ENCODE results near the gene BLM.
"Not testable (repeated sequence)": the region's sequence is repeated elsewhere in the genome, so short reads cannot be mapped to it uniquely, and the experiment has no call there.

BLM gene

DNA sequence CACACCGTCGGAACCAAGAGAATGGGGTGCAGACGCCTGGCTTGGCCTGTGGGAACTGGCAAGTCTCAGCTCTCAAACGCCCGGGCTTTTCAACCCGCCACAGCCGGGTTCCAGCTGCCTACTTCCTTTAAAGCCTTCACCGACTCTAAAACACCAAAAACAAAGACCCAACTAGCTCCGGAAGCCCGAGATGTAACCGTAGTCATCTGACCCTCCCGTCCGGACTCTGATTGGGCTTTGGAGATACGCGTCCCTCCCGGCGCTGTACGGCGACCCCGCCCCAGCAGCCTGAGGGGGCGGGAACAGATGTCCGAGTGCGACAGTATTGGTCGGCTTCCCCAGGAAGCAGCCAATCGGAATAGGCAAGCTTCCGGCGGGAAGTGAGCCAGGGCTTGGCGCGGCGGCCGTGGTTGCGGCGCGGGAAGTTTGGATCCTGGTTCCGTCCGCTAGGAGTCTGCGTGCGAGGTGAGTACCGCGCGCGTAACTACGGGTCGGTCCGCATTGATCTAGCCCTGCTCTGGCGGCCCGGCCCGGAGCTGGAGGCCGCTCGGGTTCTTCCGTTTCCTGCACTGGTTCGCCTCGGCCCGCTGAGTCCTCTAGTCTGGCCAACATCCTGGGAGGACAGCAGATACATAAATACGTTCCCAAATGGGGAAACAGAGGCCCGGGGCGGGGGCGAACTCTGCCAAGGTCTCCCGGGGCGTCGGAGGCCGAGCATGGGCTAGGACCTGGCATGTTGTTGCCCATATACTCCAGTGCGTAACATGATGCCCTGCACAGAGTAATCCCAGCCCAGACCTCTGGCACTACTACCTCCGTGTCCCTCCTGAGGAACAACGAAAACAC, at the start of gene BLM:
TSS of gene BLM (plus strand) at position 371 of the 846 bp plus-strand sequence. CDS start 30,047 bp downstream, outside the sequence.
- peak; percentile 77 for DNase-seq (ENCODE audit: low read depth)

- not testable (repeated sequence) for DNase-seq (ENCODE audit: low read depth)
These were observed 49.3 kb upstream of the BLM start for GRCh38 chr15:90667755-90668345.

DNA sequence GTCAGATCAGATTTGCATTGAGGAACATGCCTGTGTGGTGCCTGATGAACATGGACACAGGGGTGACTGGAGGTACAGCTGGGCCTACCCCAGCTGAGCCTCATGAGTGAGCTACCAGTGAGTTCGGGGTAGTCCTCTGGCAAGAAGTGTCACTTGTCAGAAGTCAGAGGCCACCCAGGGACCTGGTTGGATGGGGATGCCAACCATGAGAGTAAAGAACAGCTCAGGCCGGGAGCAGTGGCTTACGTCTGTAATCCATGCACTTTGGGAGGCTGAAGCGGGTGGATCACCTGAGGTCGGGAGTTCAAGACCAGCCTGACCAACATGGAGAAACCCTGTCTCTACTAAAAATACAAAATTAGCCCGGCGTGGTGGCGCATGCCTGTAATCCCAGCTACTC, 46.5 kb upstream of the BLM start:
- DNase-seq (ENCODE audit: low read depth), result not testable (repeated sequence)

- no peak for DNase-seq (ENCODE audit: low read depth)
These were observed 45.9 kb upstream of the BLM start for GRCh38 chr15:90671216-90671615.

DNA sequence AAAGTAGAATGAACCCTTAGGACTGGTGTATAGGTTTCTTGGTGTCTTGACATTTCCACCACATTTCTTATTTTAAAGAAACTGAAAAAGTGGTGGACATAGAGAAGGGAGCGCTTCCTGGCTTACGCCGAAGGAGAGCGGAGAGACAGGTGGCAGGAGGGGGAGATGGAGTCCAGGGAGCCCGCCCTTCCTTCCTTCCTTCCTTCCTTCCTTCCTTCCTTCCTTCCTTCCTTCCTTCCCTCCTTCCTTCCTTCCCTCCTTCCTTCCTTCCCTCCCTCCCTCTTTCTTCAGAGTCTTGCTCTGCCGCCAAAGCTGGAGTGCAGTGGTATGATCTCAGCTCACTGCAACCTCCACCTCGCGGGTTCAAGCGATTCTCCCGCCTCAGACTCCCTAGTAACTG, 43.8 kb upstream of the BLM start:
- DNase-seq (ENCODE audit: low read depth), result not testable (repeated sequence)

DNA sequence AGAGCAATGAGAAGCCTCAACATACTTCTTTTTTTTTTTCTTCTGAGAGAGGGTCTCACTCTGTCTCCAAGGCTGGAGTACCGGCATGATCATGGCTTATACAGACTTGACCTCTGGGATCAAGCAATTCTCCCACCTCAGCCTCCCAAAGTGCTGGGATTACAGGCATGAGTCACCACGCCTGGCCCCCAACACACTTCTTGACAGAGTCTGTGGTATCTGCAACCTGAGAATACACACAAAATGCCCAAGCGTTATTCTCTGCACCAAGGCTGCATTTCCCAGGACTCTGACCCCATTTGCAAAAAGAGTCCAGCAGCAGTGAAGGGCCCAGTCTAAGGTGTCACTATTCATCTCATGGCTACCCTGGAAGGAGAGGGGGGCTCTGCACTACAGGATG, 42.7 kb upstream of the BLM start:
- DNase-seq (ENCODE audit: low read depth), result no peak

- no peak for DNase-seq (ENCODE audit: low read depth)
These were observed 41.7 kb upstream of the BLM start for GRCh38 chr15:90675464-90675863.

- no peak for DNase-seq (ENCODE audit: low read depth)
These were observed 39.0 kb upstream of the BLM start for GRCh38 chr15:90677807-90678790.

GRCh38 chr15:90679959-90680358, 37.2 kb upstream of the BLM start:
- no peak for DNase-seq (ENCODE audit: low read depth)

DNA sequence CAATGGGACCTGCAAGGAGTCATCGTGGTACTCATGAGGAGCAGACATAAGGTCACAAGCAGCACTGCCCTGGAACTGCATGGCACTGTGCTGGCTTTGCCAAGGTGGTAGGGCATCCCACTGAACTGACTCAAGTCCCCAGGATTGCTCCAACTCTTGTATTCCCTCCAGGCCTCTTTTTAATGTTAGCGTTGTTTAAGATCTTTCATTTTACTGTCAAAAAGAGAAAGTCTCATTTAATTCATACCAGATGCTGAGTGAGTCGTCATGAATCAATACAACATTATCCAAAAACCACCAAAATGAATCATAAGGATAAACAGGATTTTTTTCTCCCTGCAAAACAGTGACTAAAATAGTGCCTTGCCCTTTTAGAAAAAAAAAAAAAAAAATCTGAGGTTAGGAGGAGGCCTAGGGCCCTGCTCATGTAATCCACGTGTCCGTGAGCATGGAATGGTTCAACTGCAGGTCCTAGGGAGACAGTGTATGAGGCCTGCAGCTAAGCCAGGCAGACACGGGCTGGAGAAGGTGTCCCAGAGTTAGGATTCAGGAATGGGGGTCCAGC, 36.7 kb upstream of the BLM start:
- no peak for DNase-seq (ENCODE audit: low read depth)

DNA sequence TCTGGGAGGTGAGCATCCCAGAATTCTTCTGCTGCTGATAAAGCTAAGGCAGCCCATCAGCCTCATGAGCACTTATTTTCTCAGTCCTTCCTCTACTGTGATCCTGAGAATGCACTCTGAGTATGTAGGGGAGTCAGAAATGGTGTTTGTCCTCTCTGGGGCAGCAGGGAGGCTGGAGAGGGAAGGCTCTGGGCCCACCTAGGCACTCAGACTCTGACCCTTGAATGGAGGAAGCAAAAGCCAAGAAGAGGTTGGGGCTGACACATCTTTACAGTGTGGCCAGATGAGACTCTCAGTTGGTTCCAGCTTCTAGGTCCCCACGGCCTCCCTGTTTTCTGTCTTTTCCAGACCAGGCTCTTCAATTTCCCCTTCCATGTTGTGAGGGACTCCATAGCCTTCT, 36.1 kb upstream of the BLM start:
- no peak for DNase-seq (ENCODE audit: low read depth)

GRCh38 chr15:90681480-90681879, 35.7 kb upstream of the BLM start:
- DNase-seq (ENCODE audit: low read depth), result no peak

DNA sequence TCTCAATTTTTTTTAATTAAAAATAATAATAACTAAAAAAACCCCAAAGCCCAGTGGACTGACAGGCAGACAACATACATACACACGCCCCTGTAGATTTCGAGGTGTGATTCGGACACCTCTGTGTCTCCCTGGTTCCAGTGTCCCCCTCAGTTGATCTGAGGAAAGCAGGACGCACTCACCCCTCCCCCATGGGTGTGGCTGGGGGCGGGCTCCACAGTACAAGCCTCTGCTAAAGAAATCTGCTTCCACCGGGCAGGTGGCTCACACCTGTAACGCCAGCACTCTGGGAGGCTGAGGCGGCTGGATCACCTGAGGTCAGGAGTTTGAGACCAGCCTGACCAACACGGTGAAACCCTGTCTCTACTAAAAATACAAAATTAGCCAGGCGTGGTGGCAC, 33.8 kb upstream of the BLM start:
- DNase-seq (ENCODE audit: low read depth), result no peak

- no peak for DNase-seq (ENCODE audit: low read depth)
These were observed 33.3 kb upstream of the BLM start for GRCh38 chr15:90683876-90684275.

DNA sequence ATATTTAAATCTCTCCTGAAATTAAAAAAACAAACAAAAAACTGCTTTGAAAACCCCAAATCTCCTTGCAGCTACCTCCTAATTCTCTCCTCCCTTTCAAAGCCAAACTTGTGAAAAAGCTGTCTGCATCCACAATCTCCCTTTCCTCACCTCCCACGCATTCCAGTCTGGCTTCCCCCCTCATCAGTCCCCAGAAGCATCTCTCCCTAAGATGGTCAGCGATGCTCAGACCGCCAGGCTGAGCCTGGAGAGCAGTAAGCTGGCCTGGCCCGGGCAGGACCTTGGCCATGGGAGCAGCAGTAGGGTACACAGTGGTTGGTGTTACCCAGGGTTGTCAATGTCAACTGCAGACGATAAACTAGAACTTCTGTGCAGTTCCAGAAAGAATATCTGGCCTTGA, 32.9 kb upstream of the BLM start:
- no peak for DNase-seq (ENCODE audit: low read depth)

- no peak for DNase-seq (ENCODE audit: low read depth)
These were observed 31.3 kb upstream of the BLM start for GRCh38 chr15:90685591-90686434.

- DNase-seq (ENCODE audit: low read depth), result no peak
These were observed 30.5 kb upstream of the BLM start for GRCh38 chr15:90686435-90687218.

DNA sequence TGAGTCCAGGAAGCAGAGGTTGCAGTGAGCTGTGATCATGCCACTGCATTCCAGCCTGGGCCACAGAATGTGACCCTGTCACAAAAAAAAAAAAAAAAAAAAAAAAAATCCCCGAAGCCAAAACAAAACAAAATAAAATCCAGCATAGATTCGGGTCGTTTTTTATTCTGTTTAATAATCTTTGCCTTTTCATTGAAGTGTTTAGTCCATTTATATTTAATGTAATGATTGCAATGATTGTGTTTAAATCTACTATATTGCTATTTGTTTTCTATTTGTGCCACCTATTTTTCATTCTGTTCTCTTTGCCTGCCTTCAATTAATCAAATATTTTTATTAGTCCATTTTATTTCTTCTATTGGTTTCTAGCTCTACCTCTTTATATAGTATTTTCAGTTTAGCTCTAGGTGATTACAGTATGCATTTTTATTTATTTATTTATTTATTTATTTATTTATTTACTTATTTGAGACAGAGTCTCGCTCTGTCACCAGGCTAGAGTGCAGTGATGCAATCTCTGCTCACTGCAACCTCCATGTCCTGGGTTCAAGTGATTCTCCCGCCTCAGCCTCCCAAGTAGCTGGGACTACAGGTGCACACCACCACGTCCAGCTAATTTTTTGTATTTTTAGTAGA, 27.7 kb upstream of the BLM start:
- DNase-seq (ENCODE audit: low read depth), result not testable (repeated sequence)

DNA sequence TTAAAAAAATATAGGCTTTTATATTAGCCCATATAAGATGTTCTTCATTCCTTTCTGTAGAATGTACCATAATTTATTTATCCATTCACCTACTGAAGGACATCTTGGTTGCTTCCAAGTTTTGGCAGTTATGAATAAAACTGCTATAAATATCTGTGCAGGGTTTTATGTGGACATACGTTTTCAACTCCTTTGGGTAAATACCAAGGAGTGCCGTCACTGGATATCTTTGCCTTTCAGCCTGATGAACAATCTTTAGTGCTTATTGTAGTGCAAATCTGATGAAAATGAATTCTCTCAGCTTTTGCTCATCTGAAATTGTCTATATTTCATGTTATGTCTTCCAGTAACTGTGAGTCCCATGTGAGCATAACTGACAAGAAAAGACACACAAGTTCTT, 26.6 kb upstream of the BLM start:
- no peak for DNase-seq (ENCODE audit: low read depth)

DNA sequence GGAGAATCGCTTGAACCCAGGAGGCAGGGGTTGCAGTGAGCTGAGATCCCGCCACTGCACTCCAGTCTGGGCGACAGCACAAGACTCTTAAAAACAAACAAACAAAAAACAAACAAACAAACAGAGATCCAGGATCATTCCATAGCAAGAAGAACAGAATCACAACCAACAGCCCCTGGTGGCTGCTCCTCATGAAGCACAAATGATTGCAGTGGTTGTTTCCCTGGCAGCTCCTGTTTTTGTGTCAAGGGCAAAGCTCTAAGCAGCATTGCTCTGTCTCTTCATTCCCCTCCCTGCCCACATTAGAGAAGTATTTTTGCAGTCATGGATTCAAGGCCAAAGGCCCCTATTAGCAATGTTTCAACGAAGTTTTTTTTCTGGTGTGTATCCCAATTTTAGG, 25.8 kb upstream of the BLM start:
- no peak for DNase-seq (ENCODE audit: low read depth)
